Neuronal stem cell (in vitro differentiated cells): ENCODE measurements around the gene SLC25A33.

Source experiments
- DNase-seq: peaks from one replicate; pipeline ENCODE4 v3.0.0-alpha.2; 2013; ENCODE audit warnings: low spot score
- H2AFZ ChIP-seq: one replicate; pipeline ENCODE4 v1.6.1; 2013; ENCODE audit warnings: mild to moderate bottlenecking, low read length, inconsistent platforms
- H2AK5ac ChIP-seq: 2 replicates; pipeline ENCODE4 v1.6.1; 2013; ENCODE audit warnings: low read depth, mild to moderate bottlenecking, inconsistent platforms, low read length, moderate library complexity, mixed read lengths
- H2BK120ac ChIP-seq: 2 replicates; pipeline ENCODE4 v1.6.1; 2013; ENCODE audit warnings: low read depth, mild to moderate bottlenecking, inconsistent platforms, low read length, moderate library complexity, mixed read lengths
- H2BK12ac ChIP-seq: one replicate; pipeline ENCODE4 v1.6.1; 2013; ENCODE audit warnings: low read length, inconsistent platforms
- H2BK15ac ChIP-seq: 2 replicates; pipeline ENCODE4 v1.6.1; 2013; ENCODE audit warnings: mild to moderate bottlenecking, low read length, inconsistent platforms, mixed read lengths
- H2BK5ac ChIP-seq: one replicate; pipeline ENCODE4 v1.6.1; 2013; ENCODE audit warnings: inconsistent platforms, mild to moderate bottlenecking, low read length, moderate library complexity
- H3K14ac ChIP-seq: one replicate; pipeline ENCODE4 v1.6.1; 2013; ENCODE audit warnings: low read length, inconsistent platforms
- H3K18ac ChIP-seq: 2 replicates; pipeline ENCODE4 v1.6.1; 2013; ENCODE audit warnings: low read length, inconsistent platforms
- H3K23ac ChIP-seq: 2 replicates; pipeline ENCODE4 v1.6.1; 2013; ENCODE audit warnings: low read depth, mild to moderate bottlenecking, mixed read lengths, low read length, inconsistent platforms; ENCODE audit not compliant: poor library complexity
- H3K27ac ChIP-seq: replicated peaks from 3 replicates; pipeline ENCODE4 v1.5.1; 2013; ENCODE audit warnings: low read length, inconsistent platforms
- H3K27me3 ChIP-seq, 3 experiments: 2 replicates each; pipeline ENCODE4 v1.6.1; 2013; ENCODE audit warnings: low read length in 3 of 3, mild to moderate bottlenecking in 2 of 3, inconsistent platforms in 1 of 3, low read depth in 1 of 3, mixed read lengths in 1 of 3, moderate library complexity in 1 of 3; ENCODE audit not compliant: control insufficient read depth in 3 of 3, insufficient read depth in 3 of 3
- H3K36me3 ChIP-seq, 2 donors: replicated peaks in 1 of 2; 2 replicates each; pipeline ENCODE4 v1.6.1; 2013; ENCODE audit warnings: low read length in 2 of 2; ENCODE audit not compliant: control insufficient read depth in 2 of 2, insufficient read depth in 2 of 2
- H3K4ac ChIP-seq: 2 replicates; pipeline ENCODE4 v1.6.1; 2013; ENCODE audit warnings: inconsistent platforms, mild to moderate bottlenecking, low read length, moderate library complexity
- H3K4me1 ChIP-seq, 2 donors: 1 replicate in 1 of 2; 2 replicates in 1 of 2; pipeline ENCODE4 v1.6.1; 2013; ENCODE audit warnings: low read length in 2 of 2, low read depth in 1 of 2; ENCODE audit not compliant: control insufficient read depth in 2 of 2, insufficient read depth in 1 of 2
- H3K4me2 ChIP-seq: one replicate; pipeline ENCODE4 v1.6.1; 2013; ENCODE audit warnings: mild to moderate bottlenecking, low read length, inconsistent platforms; ENCODE audit not compliant: insufficient read depth, poor library complexity, severe bottlenecking
- H3K4me3 ChIP-seq, 2 donors: 2 replicates each; pipeline ENCODE4 v1.5.1; 2013; ENCODE audit warnings: low read length in 2 of 2, mild to moderate bottlenecking in 2 of 2, inconsistent platforms in 1 of 2, moderate library complexity in 1 of 2
- H3K79me1 ChIP-seq: one replicate; pipeline ENCODE4 v1.6.1; 2013; ENCODE audit warnings: low read depth, mild to moderate bottlenecking, inconsistent platforms, low read length, moderate library complexity
- H3K9ac ChIP-seq: one replicate; pipeline ENCODE4 v1.6.1; 2013; ENCODE audit warnings: mild to moderate bottlenecking, low read depth, low read length, inconsistent platforms; ENCODE audit not compliant: poor library complexity
- H3K9me3 ChIP-seq, 2 donors: replicated peaks in 1 of 2; 2 replicates each; pipeline versions ENCODE3 to v1.6.1; 2013; ENCODE audit warnings: low read length in 2 of 2, mild to moderate bottlenecking in 2 of 2, inconsistent platforms in 1 of 2, low read depth in 1 of 2, mixed read lengths in 1 of 2, moderate library complexity in 1 of 2; ENCODE audit not compliant: control insufficient read depth in 2 of 2, insufficient read depth in 1 of 2
- H4K8ac ChIP-seq: one replicate; pipeline ENCODE4 v1.6.1; 2013; ENCODE audit warnings: low read depth, mild to moderate bottlenecking, inconsistent platforms, low read length, moderate library complexity
- H4K91ac ChIP-seq: one replicate; pipeline ENCODE4 v1.6.1; 2013; ENCODE audit warnings: low read length, low read depth, mild to moderate bottlenecking, inconsistent platforms; ENCODE audit not compliant: poor library complexity
- WGBS, 2 donors: extraction: QIAGEN DNeasy Blood & Tissue Kit; methylation state at CpG; one replicate each; pipeline ENCODE4 v1.1.7; 2013; ENCODE audit warnings: missing lambda C conversion rate in 2 of 2, mixed read lengths in 1 of 2; ENCODE audit not compliant: insufficient read length in 2 of 2, insufficient replicate concordance in 1 of 2; ENCODE audit errors: extremely low coverage in 2 of 2; 5-methylcytosine and 5-hydroxymethylcytosine counted together

Gene SLC25A33

DNA sequence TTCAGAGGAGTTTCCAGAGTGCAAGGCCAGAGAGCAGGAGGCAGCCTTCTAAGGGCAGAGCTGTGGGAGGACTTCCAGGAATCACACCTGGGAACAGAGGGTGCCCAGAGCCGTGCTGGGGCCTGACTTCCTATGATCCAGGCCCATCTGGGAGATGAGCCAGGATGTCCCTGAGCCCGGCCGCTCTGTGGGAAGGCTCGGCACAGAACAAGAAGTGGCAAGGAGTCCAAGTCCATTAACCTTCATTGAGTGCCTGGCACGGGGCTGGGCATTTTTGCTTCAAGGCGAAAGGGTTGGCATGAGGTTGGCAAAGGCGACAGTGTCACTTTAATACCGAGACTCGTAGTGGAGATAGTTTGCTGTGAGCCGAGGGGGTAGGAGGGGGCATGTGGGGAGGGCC, 67.7 kb downstream of the SLC25A33 start:
- Histone ChIP-seq H3K4me1 (no peaks in the 10 kb centered on the region), H3K27ac (no peak overlapping the region), H3K79me1 (peaks cover 3% of the 10 kb centered on the region), H4K91ac (no peak overlapping the region), H3K4ac (no peak overlapping the region), H2BK15ac (no peak overlapping the region), H4K8ac (no peak overlapping the region), H3K23ac (no peak overlapping the region), H3K14ac (no peak overlapping the region), H3K4me3 (no peak overlapping the region), H3K36me3 (peaks cover 49 to 96% of the 10 kb centered on the region in 2 donors), H2BK5ac (no peak overlapping the region), H2AK5ac (no peak overlapping the region), H3K27me3 (no peaks in the 10 kb centered on the region), H2AFZ (no peak overlapping the region), H3K9ac (no peak overlapping the region), H2BK120ac (no peak overlapping the region), H3K4me2 (no peak overlapping the region), H2BK12ac (no peak overlapping the region), H3K9me3 (peaks cover 0 to 4% of the 10 kb centered on the region in 2 donors), H3K18ac (no peak overlapping the region)
- WGBS, 2 donors: no CpG with 5 or more reads among the region's 10 CpGs
- DNase-seq: no peak

DNA sequence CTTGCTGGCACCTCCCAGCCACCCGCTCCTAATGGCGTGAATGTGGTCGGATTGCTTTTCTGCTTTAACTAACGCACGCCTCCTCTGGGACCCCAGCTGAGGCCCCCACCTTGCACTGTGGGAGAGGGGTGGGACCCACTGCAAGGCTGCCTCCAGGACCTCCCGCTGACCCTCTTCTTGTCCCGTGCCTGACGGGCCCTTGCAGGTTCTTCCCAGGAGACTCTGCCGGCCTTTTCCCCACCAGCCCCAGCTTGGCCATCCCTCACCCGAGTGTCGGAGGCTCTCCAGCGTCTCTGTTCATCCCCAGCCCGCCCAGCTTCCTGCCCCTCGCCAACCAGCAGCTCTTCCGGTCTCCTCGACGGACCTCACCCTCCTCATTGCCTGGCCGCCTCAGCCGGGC, 68.1 kb downstream of the SLC25A33 start:
- DNase-seq: no peak
- H3K36me3 ChIP-seq: peaks cover 50 to 96% of the 10 kb centered on the region in 2 donors
- no peak overlapping the region for H3K18ac ChIP-seq
- H3K4me3 ChIP-seq: no peak overlapping the region
- no peaks in the 10 kb centered on the region for H3K4me1 ChIP-seq
- H2BK5ac ChIP-seq: no peak overlapping the region
- H3K9ac ChIP-seq: no peak overlapping the region
- H4K8ac ChIP-seq: no peak overlapping the region
- no peak overlapping the region for H2AFZ ChIP-seq
- H3K23ac ChIP-seq: no peak overlapping the region
- peaks cover 3% of the 10 kb centered on the region for H3K79me1 ChIP-seq
- H2BK120ac ChIP-seq: no peak overlapping the region
- no peaks in the 10 kb centered on the region for H3K27me3 ChIP-seq
- no peak overlapping the region for H3K4ac ChIP-seq
- H4K91ac ChIP-seq: no peak overlapping the region
- no peak overlapping the region for H2AK5ac ChIP-seq
- WGBS, 2 donors: no CpG with 5 or more reads among the region's 19 CpGs
- H3K27ac ChIP-seq: no peak overlapping the region
- peaks cover 0 to 4% of the 10 kb centered on the region in 2 donors for H3K9me3 ChIP-seq
- no peak overlapping the region for H2BK12ac ChIP-seq
- H2BK15ac ChIP-seq: no peak overlapping the region
- H3K14ac ChIP-seq: no peak overlapping the region
- no peak overlapping the region for H3K4me2 ChIP-seq

DNA sequence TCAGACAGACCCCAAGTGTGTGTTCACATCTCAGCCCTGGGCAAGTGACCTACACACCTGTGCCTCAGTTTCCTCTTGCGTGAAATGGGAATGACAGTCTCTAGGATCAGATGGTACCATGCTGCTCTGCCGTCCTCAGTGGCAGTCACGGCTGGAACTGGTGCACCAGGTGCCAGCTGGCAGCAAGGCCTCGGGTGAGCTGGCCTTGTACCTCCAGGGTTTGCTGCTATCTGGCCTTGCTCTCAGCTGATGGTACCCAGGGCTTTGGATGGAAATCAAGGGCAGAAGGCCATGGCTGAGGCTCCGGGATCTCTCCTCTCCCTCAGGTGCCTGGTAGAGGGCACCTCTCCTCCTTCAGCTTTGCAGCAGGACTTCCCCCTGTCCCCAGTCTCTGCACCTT, 70.7 kb downstream of the SLC25A33 start:
- Histone ChIP-seq H3K27ac (no peak overlapping the region), H3K4me3 (no peak overlapping the region), H3K14ac (no peak overlapping the region), H3K9me3 (peaks cover 0 to 4% of the 10 kb centered on the region in 2 donors), H3K4ac (no peak overlapping the region), H2BK120ac (no peak overlapping the region), H2BK15ac (no peak overlapping the region), H3K9ac (peak overlapping the region; percentile 24), H3K23ac (no peak overlapping the region), H2BK12ac (no peak overlapping the region), H2AFZ (no peak overlapping the region), H4K8ac (no peak overlapping the region), H3K18ac (no peak overlapping the region), H2BK5ac (no peak overlapping the region), H3K4me2 (no peak overlapping the region), H3K79me1 (peaks cover 5% of the 10 kb centered on the region), H2AK5ac (no peak overlapping the region), H4K91ac (no peak overlapping the region), H3K27me3 (no peaks in the 10 kb centered on the region), H3K4me1 (no peaks in the 10 kb centered on the region), H3K36me3 (peaks cover 46 to 87% of the 10 kb centered on the region in 2 donors)
- no peak for DNase-seq
- no CpG with 5 or more reads among the region's 5 CpGs for WGBS, 2 donors

DNA sequence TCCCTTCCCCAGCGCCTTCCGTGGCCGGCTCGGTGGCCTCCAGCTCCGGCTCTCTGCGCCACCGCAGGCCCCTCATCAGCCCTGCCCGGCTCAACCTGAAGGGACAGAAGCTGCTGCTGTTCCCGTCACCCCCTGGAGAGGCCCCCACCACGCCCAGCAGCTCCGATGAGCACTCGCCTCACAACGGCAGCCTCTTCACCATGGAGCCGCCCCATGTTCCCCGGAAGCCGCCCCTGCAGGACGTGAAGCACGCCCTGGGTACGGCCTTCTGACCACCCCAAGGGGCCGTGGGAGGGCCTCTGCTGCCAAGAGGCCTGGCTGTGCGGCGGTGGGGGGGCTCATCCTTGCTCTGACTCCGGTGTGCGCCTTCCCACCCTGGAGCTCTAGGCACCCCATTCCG, 71.3 kb downstream of the SLC25A33 start:
- H2BK5ac ChIP-seq: no peak overlapping the region
- no CpG with 5 or more reads among the region's 25 CpGs for WGBS, 2 donors
- no peaks in the 10 kb centered on the region for H3K4me1 ChIP-seq
- no peaks in the 10 kb centered on the region for H3K27me3 ChIP-seq
- H3K18ac ChIP-seq: peak overlapping the region; percentile 27
- H2BK15ac ChIP-seq: no peak overlapping the region
- peaks cover 3% of the 10 kb centered on the region for H3K79me1 ChIP-seq
- no peak overlapping the region for H3K23ac ChIP-seq
- no peak for DNase-seq
- H2BK12ac ChIP-seq: no peak overlapping the region
- no peak overlapping the region for H3K4ac ChIP-seq
- H3K36me3 ChIP-seq: peaks cover 45 to 81% of the 10 kb centered on the region in 2 donors
- H3K9ac ChIP-seq: no peak overlapping the region
- H2AK5ac ChIP-seq: no peak overlapping the region
- no peak overlapping the region for H3K4me3 ChIP-seq
- no peak overlapping the region for H3K27ac ChIP-seq
- no peak overlapping the region for H2AFZ ChIP-seq
- H3K9me3 ChIP-seq: peaks cover 0 to 3% of the 10 kb centered on the region in 2 donors
- H3K4me2 ChIP-seq: no peak overlapping the region
- no peak overlapping the region for H4K8ac ChIP-seq
- no peak overlapping the region for H2BK120ac ChIP-seq
- no peak overlapping the region for H4K91ac ChIP-seq
- no peak overlapping the region for H3K14ac ChIP-seq
